Naive B cell (primary cell): ENCODE data around the gene KHNYN. TPM values are rescaled to one million over a fixed set of nuclear protein-coding genes. Genes with fewer than 3 reads are reported as not detected.
"Not testable (repeated sequence)": the region's sequence is repeated elsewhere in the genome, so short reads cannot be mapped to it uniquely, and the experiment has no call there.

Source experiments
- ATAC-seq, 2 donors: fragments of 150-1000 bp; cut with Tn5 transposase; 2 replicates each; pipeline ENCODE4 v1.10.0; 2021; ENCODE audit warnings: low read depth in 2 of 2, mild to moderate bottlenecking in 2 of 2, moderate library complexity in 2 of 2
- DNase-seq: peaks from one replicate; pipeline ENCODE4 v3.0.0; 2022
- H3K27ac Mint-ChIP-seq, 6 donors: one replicate each; pipeline ENCODE4 v1.8.0; 2020 to 2022; ENCODE audit warnings: mild to moderate bottlenecking in 6 of 6, mixed read lengths in 6 of 6, moderate library complexity in 5 of 6, inconsistent platforms in 2 of 6
- H3K27me3 Mint-ChIP-seq, 3 donors: one replicate each; pipeline ENCODE4 v1.8.0; 2021 to 2022; ENCODE audit warnings: mixed read lengths in 3 of 3, mild to moderate bottlenecking in 1 of 3
- H3K36me3 Mint-ChIP-seq, 2 donors: one replicate each; pipeline ENCODE4 v1.8.0; 2020 to 2022; ENCODE audit warnings: mixed read lengths in 2 of 2, inconsistent platforms in 1 of 2, mild to moderate bottlenecking in 1 of 2
- H3K4me1 Mint-ChIP-seq, 3 donors: one replicate each; pipeline ENCODE4 v1.8.0; 2020 to 2022; ENCODE audit warnings: mixed read lengths in 3 of 3, inconsistent platforms in 1 of 3, mild to moderate bottlenecking in 1 of 3, moderate library complexity in 1 of 3
- H3K4me3 Mint-ChIP-seq, 8 donors: one replicate each; pipeline ENCODE4 v1.8.0; 2020 to 2022; ENCODE audit warnings: mild to moderate bottlenecking in 8 of 8, mixed read lengths in 8 of 8, moderate library complexity in 8 of 8, inconsistent platforms in 2 of 8
- H3K9me3 Mint-ChIP-seq, 7 donors: one replicate each; pipeline ENCODE4 v1.8.0; 2020 to 2022; ENCODE audit warnings: mixed read lengths in 7 of 7, mild to moderate bottlenecking in 5 of 7, inconsistent platforms in 2 of 7, moderate library complexity in 1 of 7
- polyA plus RNA-seq, 6 donors: library from polyadenylated mRNA; unstranded; fragments of 300-500 nt; fragmentation: Illumina TruSeq; gene quantifications; one replicate each; pipeline ENCODE4 v1.2.3, GENCODE V29; 2021; ENCODE audit warnings: low read depth in 6 of 6

KHNYN gene
- polyA plus RNA-seq, 6 donors from 2014 or later, result 22.8 to 39.8 (median 24.0) TPM

- peak overlapping the region in 3 of 8 donors; percentile 9 to 68 (median 67) for H3K4me3 Mint-ChIP-seq
- DNase-seq, result no peak
- ATAC-seq, result no peak
- peak overlapping the region in 2 of 6 donors; percentile 56 to 77 for H3K27ac Mint-ChIP-seq
- peaks cover 0 to 12% of the 10 kb centered on the region in 2 donors for H3K36me3 Mint-ChIP-seq
- peaks cover 0 to 5% (median under 1%) of the 10 kb centered on the region in 7 donors for H3K9me3 Mint-ChIP-seq
- peaks cover 56 to 75% (median 73%) of the 10 kb centered on the region in 3 donors for H3K4me1 Mint-ChIP-seq
- H3K27me3 Mint-ChIP-seq, result no peaks in the 10 kb centered on the region
Measured at GRCh38 chr14:24439830-24440605, 10.3 kb downstream of the KHNYN start.

GRCh38 chr14:24440606-24441399 is 11.0 kb downstream of the KHNYN start:
- Mint-ChIP-seq H3K9me3 (peaks cover 0 to 6% (median 4%) of the 10 kb centered on the region in 7 donors), H3K27ac (peak overlapping the region in 4 of 6 donors; percentile 39 to 99 (median 60)), H3K4me3 (peak overlapping the region in 7 of 8 donors; percentile 3 to 99 (median 96)), H3K27me3 (no peaks in the 10 kb centered on the region), H3K4me1 (peaks cover 49 to 68% (median 65%) of the 10 kb centered on the region in 3 donors), H3K36me3 (peaks cover 0 to 12% of the 10 kb centered on the region in 2 donors)
- no peak for DNase-seq
- no peak for ATAC-seq

DNA sequence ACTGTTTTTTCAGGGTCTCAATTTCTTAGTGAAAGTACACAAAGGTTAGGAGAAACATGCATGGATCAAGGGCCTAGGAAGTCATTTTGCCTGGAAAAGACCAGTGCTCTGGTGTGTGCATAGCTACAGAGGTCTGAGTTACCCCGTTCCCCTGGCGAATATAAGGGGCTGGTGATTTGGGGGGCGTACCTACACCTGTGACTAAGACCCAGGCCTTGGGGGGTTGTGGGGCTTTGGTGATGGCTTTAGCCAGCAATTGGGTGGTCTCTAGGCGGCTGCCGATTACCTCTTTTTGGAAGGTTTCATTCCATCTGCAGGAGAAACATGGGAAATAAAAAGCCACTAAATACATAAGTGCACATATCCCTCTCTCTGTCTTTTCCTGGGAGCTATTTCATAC is 11.7 kb downstream of the KHNYN start:
- DNase-seq (no peak), ATAC-seq (no peak)
- H3K27ac Mint-ChIP-seq, result peak overlapping the region; percentile 94 to 99 (median 96)
- peaks cover 4 to 17% of the 10 kb centered on the region in 2 donors for H3K36me3 Mint-ChIP-seq
- H3K4me3 Mint-ChIP-seq, result peak overlapping the region; percentile 93 to 99 (median 96)
- H3K27me3 Mint-ChIP-seq, result peaks cover 0 to 3% (median 0%) of the 10 kb centered on the region in 3 donors
- H3K9me3 Mint-ChIP-seq, result peaks cover 0 to 6% (median 4%) of the 10 kb centered on the region in 7 donors
- peaks cover 44 to 61% (median 58%) of the 10 kb centered on the region in 3 donors for H3K4me1 Mint-ChIP-seq

DNA sequence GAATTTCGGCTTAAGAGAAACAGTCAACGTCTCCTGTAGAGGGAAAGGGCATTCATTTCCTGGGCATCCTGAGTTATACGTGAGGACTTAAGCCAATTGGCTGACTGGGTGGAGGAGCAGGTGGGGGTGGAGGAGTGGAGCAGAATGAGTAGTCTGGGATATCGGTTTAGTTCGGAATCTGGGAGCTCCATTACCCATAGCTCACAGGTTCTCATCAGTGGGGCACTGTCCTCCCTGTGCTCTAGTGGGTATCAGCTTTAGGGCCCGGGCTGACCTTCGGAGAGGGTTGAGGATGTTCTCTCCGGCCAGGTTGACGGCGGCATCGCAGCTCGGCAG is 12.1 kb downstream of the KHNYN start:
- DNase-seq (no peak), ATAC-seq (no peak)
- peaks cover 0 to 7% (median 0%) of the 10 kb centered on the region in 3 donors for H3K27me3 Mint-ChIP-seq
- H3K4me1 Mint-ChIP-seq, result peaks cover 40 to 57% (median 55%) of the 10 kb centered on the region in 3 donors
- H3K9me3 Mint-ChIP-seq, result peaks cover 0 to 6% (median 4%) of the 10 kb centered on the region in 7 donors
- H3K4me3 Mint-ChIP-seq, result peak overlapping the region; percentile 93 to 99 (median 96)
- H3K27ac Mint-ChIP-seq, result peak overlapping the region; percentile 94 to 99 (median 96)
- peaks cover 7 to 21% of the 10 kb centered on the region in 2 donors for H3K36me3 Mint-ChIP-seq

- Mint-ChIP-seq H3K4me3 (peak within 1 kb of the TSS; percentile 93 to 99 (median 96)), H3K27ac (peak within 1 kb of the TSS; percentile 95 to 99 (median 96)), H3K27me3 (peaks cover 0 to 8% (median 0%) of the 10 kb centered on the region in 3 donors), H3K36me3 (peaks cover 9 to 25% of the 10 kb centered on the region in 2 donors), H3K4me1 (peaks cover 37 to 52% (median 49%) of the 10 kb centered on the region in 3 donors), H3K9me3 (peaks cover 0 to 6% (median 4%) of the 10 kb centered on the region in 7 donors)
- DNase-seq (peak; percentile 97), ATAC-seq (peak; percentile 88 to 91)
Measured at GRCh38 chr14:24442240-24443052, 12.7 kb downstream of the KHNYN start, which contains the start of gene SDR39U1. Gene SDR39U1, minus strand, starts transcription at chr14:24442776. Its CDS starts 7 bp downstream, at chr14:24442769.

GRCh38 chr14:24443053-24443665 is 13.4 kb downstream of the KHNYN start:
- H3K27ac Mint-ChIP-seq, result peak overlapping the region; percentile 95 to 99 (median 96)
- no peak for ATAC-seq
- H3K4me3 Mint-ChIP-seq, result peak overlapping the region; percentile 93 to 99 (median 96)
- H3K9me3 Mint-ChIP-seq, result peaks cover 0 to 6% (median 4%) of the 10 kb centered on the region in 7 donors
- peaks cover 32 to 46% (median 42%) of the 10 kb centered on the region in 3 donors for H3K4me1 Mint-ChIP-seq
- H3K36me3 Mint-ChIP-seq, result peaks cover 9 to 25% of the 10 kb centered on the region in 2 donors
- peaks cover 0 to 8% (median 0%) of the 10 kb centered on the region in 3 donors for H3K27me3 Mint-ChIP-seq
- DNase-seq, result no peak

DNA sequence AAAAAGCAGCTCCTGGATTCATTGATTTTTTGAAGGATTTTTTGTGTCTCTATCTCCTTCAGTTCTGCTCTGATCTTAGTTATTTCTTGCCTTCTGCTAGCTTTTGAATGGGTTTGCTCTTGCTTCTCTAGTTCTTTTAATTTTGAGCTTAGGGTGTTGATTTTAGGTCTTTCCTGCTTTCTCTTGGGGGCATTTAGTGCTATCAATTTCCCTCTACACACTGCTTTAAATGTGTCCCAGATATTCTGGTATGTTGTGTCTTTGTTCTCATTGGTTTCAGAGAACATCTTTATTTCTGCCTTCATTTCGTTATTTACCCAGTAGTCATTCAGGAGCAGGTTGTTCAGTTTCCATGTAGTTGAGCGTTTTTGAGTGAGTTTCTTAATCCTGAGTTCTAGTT is 21.1 kb downstream of the KHNYN start:
- not testable (repeated sequence) for H3K4me1 Mint-ChIP-seq, H3K4me3 Mint-ChIP-seq, H3K9me3 Mint-ChIP-seq, H3K27ac Mint-ChIP-seq, DNase-seq, ATAC-seq
- H3K36me3 Mint-ChIP-seq, result peaks cover 18 to 29% of the 10 kb centered on the region in 2 donors
- peaks cover 0 to 16% (median 0%) of the 10 kb centered on the region in 3 donors for H3K27me3 Mint-ChIP-seq

- no peak for DNase-seq
- Mint-ChIP-seq H3K9me3 (peaks cover 2 to 9% (median 8%) of the 10 kb centered on the region in 7 donors), H3K27me3 (peaks cover 0 to 15% (median 0%) of the 10 kb centered on the region in 3 donors), H3K4me1 (no peaks in the 10 kb centered on the region), H3K36me3 (peaks cover 8 to 19% of the 10 kb centered on the region in 2 donors), H3K27ac (no peak overlapping the region), H3K4me3 (no peak overlapping the region)
- ATAC-seq, result no peak
Measured at GRCh38 chr14:24456980-24457379, 27.2 kb downstream of the KHNYN start.

- ATAC-seq, result no peak
- Mint-ChIP-seq H3K9me3 (peaks cover 2 to 8% (median 6%) of the 10 kb centered on the region in 7 donors), H3K4me1 (peaks cover 0 to 3% (median 1%) of the 10 kb centered on the region in 3 donors), H3K4me3 (no peak overlapping the region), H3K36me3 (peaks cover 7 to 8% of the 10 kb centered on the region in 2 donors), H3K27me3 (peaks cover 0 to 7% (median 0%) of the 10 kb centered on the region in 3 donors), H3K27ac (no peak overlapping the region)
- DNase-seq, result no peak
Measured at GRCh38 chr14:24458736-24459135, 29.0 kb downstream of the KHNYN start.

DNA sequence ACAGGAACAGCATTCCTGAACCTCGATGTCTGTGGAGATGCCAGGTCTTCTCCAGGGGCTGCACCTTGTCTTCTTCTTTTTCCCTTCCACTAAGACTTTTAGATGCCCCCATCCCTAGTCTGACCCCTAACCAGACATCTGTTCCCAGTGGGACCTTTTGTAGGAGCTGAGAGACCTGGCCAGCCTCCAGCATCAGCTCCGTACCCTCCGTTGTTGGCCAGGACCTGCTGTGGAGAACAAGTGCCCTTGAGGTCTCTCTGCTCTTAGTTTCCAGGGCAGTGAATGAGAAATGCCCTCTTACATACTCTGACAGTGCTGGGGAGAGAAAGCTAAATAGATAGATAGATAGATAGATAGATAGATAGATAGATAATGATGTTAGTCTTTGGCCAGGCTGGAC is 29.6 kb downstream of the KHNYN start:
- H3K36me3 Mint-ChIP-seq, result peaks cover under 1 to 4% of the 10 kb centered on the region in 2 donors
- H3K9me3 Mint-ChIP-seq, result peaks cover 0 to 8% (median 0%) of the 10 kb centered on the region in 7 donors
- DNase-seq (no peak), ATAC-seq (no peak)
- peak overlapping the region in 1 of 6 donors; percentile 48 for H3K27ac Mint-ChIP-seq
- H3K27me3 Mint-ChIP-seq, result peaks cover 0 to 7% (median 0%) of the 10 kb centered on the region in 3 donors
- peaks cover 2 to 5% (median 4%) of the 10 kb centered on the region in 3 donors for H3K4me1 Mint-ChIP-seq
- H3K4me3 Mint-ChIP-seq, result no peak overlapping the region

- Mint-ChIP-seq H3K9me3 (peaks cover 0 to 2% (median 0%) of the 10 kb centered on the region in 7 donors), H3K4me3 (no peak overlapping the region), H3K36me3 (peaks cover 0 to 4% of the 10 kb centered on the region in 2 donors), H3K4me1 (peaks cover 4 to 9% (median 6%) of the 10 kb centered on the region in 3 donors), H3K27me3 (peaks cover 0 to 7% (median 0%) of the 10 kb centered on the region in 3 donors), H3K27ac (peak overlapping the region in 1 of 6 donors; percentile 35)
- no peak for ATAC-seq
- DNase-seq, result no peak
Measured at GRCh38 chr14:24461336-24461735, 31.6 kb downstream of the KHNYN start.
